ENCODE results near the gene ARHGEF11.
"Not testable (repeated sequence)": the region's sequence is repeated elsewhere in the genome, so short reads cannot be mapped to it uniquely, and the experiment has no call there.

Gene ARHGEF11

DNA sequence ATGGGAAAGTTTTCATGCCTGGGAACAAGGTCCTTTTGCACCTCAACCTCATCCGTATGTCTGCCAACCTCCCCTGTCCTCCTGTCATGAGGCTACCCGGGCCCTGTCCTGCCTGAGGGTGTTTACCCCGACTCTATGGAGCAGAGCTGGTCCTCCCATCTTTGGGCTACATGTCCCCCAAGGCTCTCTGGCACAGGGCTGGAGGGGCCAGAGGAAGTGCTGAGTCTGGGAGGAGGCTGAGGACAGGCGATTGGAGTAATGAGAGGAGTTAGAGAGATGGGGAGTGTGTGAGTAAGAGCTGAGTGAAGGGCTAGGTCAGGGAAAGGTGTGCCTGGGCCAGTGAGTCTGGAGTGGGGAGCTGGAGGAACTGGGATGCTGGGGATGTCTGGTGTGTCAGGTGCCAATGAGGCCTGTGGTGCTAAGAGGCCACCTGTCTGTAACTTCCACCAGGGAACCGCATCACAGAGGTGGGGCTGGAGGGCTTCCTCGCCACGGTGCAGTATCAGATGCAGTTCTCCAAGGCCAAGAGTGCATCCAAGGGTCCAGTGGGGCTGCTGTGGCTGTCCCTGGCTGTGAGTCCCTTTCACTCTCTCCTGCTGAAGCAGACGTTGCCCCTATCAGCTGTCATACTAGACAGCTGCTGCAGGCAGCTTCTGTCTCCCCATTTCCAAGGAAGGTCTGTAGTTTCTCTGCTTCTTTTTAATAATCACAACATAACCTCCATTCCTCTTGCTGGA is 113.4 kb downstream of the ARHGEF11 start:
- in situ Hi-C loops (cut with HindIII; ENCODE audit: low sequenced_read_pairs), result no loop called here

DNA sequence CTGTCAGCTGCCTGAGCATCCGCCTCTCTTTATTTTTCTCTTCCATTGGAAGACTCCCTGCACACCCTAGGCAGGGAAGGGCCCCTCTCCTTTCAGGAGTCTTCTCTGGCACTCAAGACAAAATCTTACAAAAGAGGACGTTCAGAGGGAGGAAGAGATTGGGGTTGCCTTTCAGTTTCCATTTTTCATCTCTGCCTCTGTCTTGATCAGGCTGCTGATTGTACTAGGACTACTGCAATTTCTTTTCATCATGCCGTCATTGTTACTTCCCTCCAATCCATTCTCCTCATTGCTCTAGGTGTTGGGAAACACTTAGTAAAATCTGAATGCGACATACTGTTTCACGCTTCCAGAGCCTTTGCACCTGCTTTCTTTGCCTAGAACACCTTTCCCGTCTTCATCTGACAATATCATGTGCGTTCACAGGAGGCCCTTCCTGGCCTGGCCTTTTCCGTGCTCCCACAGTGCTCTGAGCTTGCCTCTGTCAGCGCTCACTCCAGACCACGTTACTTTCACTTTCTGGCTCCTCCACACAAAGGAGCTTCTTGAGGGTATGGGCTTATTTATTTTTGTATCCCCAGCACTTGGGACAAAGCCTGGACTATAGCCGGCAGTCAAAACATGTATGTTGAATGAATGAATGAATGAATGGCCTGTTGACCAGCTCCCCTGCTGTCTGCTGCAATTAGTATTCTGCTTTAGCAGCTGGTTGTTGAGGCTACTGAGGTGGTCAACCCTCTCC is 114.2 kb downstream of the ARHGEF11 start:
- in situ Hi-C loops (cut with HindIII; ENCODE audit: low sequenced_read_pairs), result no loop called here

DNA sequence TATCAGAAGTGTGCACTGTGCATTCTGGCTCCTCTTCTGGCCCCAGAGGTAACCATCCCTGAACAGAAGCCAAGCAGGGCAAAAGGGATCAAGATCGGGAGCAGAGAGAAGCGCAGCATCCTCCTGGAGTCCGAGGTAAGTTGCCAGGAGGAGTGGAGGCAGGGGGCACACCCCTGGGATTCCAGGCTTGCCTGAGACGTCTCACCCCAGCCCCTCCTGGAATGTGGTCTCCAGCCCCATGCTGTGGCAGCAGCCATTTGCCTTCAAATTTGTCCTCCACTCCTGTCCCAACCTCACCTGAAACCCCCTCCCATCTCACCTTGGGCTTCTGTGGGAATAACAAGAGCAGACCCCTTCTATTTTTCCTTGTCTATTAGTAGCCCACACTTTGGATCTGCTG is 115.1 kb downstream of the ARHGEF11 start:
- in situ Hi-C loops (cut with HindIII; ENCODE audit: low sequenced_read_pairs), result no loop called here

DNA sequence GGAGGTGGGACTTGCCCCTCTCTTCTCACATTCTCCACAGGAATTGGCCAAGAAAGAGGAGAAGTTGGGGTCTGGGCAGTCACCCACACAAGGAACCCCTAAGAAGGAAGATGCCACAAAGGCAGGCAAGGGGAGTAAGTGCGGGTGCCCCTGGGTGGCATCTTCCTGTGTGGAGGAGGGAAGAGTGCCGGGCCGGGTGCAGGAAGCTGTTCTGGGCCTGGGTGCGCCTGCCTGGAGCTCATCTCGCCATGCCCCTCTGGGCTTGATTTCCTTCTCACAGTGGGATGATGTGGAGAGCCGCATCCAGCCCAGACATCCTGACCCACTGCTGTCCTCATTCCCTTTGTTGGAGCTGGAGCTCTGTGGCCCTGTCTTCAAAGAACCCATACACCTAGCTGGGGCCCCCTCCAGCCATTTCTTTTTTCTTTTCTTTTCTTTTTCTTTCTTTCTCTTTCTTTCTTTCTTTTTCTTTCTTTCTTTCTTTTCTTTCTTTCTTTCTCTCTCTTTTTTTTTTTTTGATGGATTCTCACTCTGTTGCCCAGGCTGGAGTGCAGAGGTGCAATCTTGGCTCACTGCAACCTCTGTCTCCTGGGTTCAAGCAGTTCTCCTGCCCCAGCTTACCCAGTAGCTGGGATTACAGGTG is 115.8 kb downstream of the ARHGEF11 start:
- in situ Hi-C loops (cut with HindIII; ENCODE audit: low sequenced_read_pairs), result no loop called here

DNA sequence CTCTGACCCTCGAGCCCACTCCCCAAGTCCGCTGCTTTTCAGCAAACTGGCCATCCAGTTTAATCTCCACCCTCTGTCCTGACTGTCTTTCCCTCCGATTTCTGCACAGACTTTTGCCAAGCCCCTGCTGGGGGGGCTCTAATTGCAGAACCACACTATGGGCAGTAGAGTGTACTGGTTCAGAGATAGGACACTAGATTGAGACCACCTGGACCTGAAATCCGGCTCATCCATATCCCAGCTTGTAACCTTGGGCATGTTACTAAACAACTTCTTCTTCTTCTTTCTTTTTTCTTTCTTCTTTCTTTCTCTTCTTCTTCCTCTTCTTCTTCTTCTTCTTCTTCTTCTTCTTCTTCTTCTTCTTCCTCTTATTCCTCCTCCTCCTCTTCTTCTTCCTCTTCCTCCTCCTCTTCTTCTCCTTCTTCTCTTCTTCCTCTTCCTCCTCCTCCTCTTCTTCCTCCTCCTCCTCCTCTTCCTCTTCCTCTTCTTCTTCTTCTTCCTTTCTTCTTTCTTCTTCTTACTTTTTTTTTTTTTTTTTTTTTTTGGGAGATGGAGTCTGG is 117.4 kb downstream of the ARHGEF11 start:
- in situ Hi-C loops (cut with HindIII; ENCODE audit: low sequenced_read_pairs), result no loop called here

DNA sequence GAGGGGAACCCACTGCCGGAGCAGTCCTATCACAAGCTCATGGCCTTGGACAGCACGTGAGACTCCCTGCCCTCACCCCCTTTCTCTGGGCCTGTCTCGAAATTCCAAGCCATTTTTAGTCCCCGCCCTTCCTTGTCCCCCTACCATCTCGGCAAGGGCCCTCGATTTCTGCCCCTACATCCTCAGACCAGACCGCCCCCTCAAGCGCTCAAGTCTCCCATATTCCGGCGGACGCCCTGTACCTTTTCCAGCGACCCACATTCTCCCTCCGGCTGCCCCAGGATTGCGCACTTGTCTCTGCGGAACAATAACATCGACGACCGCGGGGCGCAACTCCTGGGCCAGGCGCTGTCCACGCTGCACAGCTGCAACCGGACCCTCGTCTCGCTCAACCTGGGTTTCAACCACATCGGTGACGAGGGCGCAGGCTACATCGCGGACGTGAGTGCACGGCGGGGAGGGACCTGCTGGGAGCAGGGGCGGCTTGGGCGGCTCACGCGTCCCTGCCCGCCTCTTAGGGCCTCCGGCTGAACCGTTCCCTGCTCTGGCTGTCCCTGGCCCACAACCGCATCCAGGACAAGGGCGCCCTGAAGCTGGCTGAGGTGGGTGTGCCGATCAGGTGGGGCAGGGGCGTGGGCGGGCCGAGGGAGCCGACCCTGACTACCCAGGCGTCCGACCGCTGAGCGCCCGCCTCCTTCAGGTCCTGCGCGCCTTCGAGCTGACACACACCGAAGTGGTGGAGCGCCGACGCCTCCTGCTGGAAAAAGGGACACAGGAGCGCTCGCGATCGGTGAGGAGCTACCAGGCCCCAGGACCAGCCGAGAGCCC is 118.1 kb downstream of the ARHGEF11 start:
- in situ Hi-C loops (cut with HindIII; ENCODE audit: low sequenced_read_pairs), result no loop called here

DNA sequence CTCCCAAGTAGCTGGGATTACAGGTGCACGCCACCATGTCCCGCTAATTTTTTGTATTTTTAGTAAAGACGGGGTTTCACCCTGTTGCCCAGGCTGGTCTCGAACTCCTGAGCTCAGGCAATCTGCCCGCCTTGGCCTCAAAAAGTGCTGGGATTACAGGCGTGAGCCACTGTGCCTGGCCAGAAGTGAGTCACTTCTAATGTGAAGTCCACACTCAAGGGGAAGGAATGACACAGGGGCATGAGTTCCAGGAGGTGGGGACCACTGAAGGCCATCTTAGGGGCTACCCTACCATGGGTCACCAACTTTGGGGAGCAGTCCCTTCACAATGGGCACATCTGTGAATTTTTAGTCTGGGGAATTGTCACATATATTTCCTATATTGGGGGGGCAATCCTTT is 118.8 kb downstream of the ARHGEF11 start:
- in situ Hi-C loops (cut with HindIII; ENCODE audit: low sequenced_read_pairs), result not testable (repeated sequence)

DNA sequence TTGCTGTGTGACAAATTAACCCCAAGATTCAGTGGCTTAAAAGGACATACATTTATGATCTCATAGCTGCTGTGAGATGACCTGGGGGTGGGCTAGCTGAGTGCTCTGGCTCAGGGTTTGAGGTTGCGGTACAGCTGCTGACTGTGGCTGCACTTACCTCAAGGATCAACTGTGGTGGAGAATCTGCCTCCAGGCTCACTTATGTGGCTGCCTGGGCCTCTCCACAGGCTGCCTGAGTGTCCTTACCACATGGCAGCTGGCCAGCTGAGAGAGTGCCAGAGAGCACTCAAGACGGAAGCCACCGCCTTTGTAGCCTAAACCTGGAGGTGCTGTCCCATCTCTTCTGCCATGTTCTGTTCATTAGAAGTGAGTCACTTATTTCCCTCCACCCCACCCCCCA is 119.4 kb downstream of the ARHGEF11 start:
- in situ Hi-C loops (cut with HindIII; ENCODE audit: low sequenced_read_pairs), result no loop called here

DNA sequence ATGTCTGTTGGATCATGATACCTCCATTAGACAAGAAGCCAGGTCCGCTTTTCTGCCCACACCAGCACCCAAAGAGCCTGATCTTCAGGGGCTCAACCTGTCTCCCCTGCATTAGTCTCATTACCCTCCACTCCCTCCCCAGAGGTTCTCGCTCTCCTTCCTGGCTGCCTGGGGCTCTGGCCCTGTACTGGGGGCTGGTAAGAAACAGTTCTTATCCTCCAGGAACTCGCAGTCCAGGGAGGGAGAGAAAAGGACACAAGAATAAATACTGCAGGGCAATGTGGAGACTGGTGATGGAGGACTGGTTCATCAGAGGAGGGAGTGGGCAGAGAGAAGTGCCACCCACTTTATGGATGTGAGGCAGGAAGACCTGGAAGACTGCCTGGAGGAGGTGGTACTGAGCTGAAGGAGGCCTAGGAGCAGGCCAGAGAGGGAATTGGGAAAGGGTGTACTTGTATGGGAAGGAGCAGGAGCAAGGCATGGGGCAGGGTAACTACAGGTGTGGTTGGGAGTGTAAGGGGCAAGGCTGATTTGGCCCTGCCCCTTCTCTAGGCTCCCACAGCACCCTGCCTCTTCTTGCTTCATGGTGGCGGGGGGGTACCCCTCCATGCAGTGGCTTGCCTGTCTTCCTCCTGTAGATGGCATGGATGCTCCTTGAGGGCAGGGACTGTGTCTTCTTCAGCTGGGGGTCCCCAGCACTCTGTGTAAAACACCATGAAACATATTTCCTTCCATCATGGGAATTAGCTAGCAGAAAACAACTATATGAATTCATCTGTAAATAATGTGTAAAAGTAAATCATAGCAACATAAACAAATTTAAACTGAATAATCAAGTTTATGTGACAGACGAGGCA is 120.2 kb downstream of the ARHGEF11 start:
- in situ Hi-C loops (cut with HindIII; ENCODE audit: low sequenced_read_pairs), result no loop called here

DNA sequence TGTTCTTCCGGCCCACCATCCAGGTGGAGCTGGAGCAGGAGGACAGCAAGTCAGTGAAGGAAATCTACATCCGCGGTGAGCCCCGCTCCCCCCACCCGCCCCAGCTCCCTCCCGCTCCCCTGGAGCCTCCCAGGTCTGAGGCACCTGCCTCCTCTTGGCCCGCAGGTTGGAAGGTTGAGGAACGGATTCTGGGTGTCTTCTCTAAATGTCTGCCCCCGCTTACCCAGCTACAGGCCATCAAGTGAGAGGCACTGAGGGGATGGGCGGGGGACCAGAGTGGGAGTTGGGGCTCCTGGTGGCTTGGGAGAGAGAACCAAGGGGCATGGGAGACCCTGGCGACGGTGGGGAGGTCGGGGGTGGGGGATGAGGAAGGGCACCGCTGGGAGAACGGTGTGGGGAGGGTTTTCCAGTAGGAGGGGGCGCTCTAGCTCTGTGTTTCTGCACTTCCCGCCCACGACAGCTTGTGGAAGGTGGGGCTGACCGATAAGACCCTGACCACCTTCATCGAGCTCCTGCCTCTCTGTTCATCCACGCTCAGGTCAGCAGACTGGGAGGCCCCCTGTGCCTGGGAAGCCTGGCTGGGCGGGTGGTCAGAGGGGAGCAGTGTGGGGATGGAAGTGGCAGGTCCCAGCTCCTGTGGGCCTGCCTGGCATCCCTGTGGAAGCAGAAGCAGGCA is 120.9 kb downstream of the ARHGEF11 start:
- in situ Hi-C loops (cut with HindIII; ENCODE audit: low sequenced_read_pairs), result no loop called here

DNA sequence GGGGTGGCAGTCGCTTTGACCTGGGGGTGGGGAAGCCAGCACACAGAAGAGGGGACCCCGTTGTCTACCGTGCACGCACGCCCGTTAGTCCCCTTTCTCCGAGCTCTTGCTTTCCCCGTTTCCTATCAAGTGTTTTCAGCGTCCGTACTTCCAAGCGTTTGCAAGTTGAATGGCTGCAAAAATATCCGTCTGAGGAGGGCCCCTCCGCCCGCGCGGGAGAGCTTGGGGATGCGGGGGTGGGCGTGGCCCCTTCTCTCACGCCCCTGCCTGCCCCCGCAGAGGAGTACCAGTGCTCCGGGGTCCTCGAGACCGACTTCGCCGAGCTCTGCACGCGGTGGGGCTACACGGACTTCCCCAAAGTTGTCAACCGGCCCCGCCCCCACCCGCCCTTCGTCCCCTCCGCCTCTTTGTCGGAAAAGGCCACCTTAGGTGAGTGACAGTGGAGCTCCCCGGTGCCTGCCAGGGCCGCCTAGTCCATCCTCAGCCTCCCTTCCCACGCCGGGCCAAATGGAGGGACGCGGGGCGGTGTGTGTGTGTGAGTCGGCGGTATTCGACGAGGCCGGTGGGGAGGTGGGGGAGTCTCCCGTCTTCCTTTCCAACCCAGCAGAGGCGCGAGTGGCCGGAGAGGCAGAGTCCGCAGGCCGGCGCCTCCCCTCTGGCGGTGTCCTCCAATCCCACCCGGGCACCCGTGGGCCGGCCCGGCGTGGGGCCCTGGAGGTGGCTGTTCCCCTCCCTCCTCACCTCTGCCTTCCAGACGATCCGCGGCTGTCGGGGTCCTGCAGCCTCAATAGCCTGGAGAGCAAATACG is 121.7 kb downstream of the ARHGEF11 start:
- in situ Hi-C loops (cut with HindIII; ENCODE audit: low sequenced_read_pairs), result no loop called here

DNA sequence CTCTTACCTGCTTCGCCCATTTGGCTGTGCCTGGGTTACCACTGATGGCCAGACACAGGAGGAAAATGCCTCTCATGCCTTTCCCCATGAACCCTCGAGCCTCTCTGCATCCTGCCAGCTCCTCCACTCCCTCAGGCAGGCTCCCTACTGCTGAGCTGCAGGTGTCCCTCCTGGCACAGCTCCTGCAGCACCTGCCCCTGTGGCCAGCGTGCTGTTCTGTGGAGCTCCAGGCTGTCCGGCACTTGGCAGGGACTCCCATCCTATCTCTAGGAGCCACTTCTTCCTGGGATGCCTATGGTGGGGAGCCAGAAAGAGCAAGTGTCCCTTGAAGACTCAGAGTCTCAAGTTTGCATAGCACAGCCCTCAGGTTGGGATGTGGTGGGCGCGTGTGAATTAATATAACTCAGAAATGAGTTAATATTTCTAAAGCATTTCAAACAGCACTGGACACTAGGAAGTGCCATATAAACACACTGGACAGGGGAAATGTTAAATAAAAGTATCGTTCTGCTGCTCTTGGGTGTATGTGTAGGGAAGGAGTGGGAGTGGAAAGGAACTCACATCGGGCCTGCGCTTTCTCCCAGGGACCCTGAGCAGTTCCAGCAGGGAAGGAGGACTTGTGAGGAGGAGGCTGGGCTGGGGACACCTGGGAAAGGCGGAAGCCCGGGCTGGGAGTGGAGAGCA is 122.4 kb downstream of the ARHGEF11 start:
- in situ Hi-C loops (cut with HindIII; ENCODE audit: low sequenced_read_pairs), result no loop called here

DNA sequence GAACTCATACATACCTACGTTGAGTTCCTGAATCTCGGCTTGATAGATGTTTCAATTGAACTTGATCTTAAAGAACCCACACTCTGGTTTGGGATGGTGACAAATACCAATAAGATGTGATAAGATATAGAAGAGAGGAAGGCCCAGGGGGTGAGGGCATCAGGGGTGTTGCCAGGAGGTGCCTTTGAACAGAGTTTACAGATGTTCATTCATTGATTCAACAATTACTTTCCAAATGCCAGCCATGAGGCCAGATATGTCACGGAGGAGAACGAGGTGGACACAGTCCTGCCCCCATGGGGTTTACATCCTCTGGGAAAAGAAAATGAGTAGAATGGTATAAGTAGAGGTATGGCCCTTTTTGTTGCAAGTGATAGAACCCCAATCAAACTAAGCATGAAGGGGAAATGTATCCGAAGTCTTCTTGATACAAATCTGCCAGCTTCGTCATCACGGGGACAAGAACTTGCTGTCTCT is 124.5 kb downstream of the ARHGEF11 start:
- in situ Hi-C loops (cut with HindIII; ENCODE audit: low sequenced_read_pairs), result no loop called here

DNA sequence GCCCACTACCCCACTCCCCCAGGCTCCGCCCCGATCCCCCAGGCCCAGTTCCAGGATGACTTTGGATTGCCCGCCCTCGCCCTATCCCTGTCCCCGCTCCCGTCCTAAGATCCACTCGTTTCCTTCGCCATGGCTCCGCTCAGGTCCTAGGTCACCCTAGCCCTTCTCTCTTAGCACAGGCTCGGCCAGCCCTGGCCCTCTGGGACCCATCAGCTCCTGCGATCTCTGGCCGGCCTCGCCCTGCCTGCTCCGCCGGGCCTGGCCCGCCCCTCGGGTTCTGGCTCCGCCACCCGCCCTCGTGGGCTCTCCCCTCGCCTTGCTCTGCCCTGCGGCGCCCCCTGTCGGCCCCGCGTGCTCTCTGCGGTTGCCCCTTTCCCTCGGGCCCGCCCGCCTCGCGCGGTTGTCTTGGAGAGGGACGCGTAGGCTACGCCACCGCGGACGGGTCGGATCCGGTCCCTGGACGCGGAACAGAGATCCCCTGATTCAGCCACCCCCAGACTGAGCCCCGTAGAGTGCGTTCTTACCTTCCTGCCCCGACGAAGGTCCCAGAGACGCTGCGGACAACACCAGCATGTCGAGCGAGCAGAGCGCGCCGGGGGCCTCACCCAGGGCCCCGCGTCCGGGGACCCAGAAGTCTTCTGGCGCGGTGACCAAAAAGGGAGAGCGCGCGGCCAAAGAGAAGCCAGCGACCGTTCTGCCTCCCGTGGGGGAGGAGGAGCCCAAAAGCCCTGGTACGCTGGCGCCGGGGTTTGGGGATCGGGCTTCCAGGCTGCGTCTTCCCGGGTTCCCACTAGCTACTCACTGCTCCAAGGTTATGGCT is 125.1 kb downstream of the ARHGEF11 start, which contains the start of gene LRRC71:
LRRC71 (plus strand) TSS at position 400 of the 820 bp plus-strand sequence; CDS start at position 572, 172 bp downstream.
- in situ Hi-C loops (cut with HindIII; ENCODE audit: low sequenced_read_pairs), result no loop called here

DNA sequence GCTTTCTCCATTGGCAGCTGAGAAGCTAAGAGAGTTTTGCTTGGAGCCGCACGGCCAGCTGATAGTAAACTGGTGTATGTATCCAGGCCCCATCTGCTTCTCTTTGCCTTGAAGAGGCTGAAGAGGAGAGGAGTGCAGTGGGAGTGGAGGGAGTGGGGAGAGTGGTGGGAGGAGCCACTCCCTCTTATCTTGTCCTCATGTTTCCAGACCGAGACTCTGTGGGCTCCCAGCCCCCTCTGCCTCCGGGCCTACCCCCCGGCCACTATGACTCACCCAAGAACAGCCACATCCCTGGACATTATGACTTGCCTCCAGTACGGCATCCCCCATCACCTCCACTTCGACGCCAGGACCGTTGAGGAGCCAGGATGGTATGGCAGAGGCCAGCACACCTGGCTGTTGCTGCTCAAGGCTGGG is 131.1 kb downstream of the ARHGEF11 start:
- in situ Hi-C loops (cut with HindIII; ENCODE audit: low sequenced_read_pairs), result no loop called here

DNA sequence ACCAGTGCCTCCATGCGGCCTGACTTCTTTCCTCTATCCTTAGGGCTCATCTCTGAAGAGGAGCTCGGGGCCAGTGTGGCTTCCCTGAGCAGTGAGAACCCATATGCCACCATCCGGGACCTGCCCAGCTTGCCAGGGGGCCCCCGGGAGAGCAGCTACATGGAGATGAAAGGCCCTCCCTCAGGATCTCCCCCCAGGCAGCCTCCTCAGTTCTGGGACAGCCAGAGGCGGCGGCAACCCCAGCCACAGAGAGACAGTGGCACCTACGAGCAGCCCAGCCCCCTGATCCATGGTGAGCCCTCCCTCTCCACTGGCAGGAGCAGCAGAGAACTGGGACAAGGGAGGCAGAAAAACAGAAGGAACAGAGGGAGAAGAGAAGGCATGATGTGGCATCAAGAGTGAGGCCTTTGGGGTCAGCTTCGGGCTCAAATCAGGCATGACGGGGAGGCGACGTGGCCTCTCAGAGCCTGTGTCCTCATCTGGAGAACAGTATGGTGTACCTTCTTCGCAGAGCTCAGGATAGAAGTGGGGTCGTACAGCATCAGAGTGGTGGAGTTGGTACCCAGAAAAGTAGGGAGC is 131.6 kb downstream of the ARHGEF11 start:
- in situ Hi-C loops (cut with HindIII; ENCODE audit: low sequenced_read_pairs), result no loop called here

Data from DLD1 (cell line).